IPS DF 19.7 (cell line): Measurements from ENCODE around the gene SANBR.
"Not testable (repeated sequence)": the region's sequence is repeated elsewhere in the genome, so short reads cannot be mapped to it uniquely, and the experiment has no call there.

ENCODE experiments used
- DNase-seq: peaks from one replicate; pipeline ENCODE4 v3.0.0-alpha.2; 2013; ENCODE audit warnings: low read depth, low spot score

SANBR gene

DNA sequence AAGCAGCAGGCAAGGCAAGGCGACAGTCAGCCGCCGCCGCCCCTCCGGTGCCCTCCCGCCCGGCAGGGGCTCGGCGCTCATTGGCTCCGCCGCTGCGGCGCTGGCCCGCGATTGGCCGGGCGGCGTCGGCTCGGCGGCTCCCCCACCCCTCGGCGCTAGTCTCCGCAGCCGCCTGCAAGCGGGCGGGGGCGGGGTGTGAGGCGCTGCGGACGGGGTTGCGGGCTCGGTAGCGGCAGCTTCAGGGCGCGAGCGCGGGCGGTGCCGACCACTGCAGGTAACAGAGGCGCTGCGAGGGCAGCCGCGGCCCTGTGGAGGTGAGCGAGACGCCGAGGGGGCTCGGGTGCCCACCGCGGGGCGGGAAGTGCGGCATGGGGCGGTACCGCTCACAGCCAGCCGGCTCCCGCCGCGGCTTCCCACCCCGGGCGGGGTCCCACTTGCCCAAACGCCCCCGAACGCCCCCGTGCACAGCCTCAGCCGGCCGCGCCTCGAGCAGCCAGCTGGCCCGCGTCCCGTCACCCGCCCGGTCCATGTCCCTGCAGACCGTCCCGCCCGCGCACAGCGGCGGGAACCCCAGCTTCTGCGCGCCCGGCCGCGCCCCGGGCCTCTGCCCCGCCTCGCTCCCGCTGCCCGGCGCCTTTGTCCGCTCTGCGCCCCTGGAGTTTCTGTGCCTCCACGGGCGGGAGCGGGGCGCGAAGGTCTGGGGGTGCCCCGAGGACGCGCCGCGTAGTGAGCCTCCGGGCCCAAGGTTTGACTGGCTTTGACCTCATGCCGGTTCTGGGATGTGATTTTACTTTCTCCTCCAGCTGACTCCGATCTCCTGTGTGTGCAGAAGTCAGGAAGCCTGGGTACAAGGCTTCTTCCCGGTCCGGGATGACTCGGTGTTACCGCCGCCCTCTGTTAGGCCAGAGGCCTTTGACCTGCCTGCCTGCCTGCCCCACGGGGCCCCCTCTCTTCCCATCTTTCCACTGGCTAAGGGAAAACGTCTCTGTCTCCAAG, at the start of gene SANBR:
SANBR (plus strand) TSS at position 158 of the 996 bp plus-strand sequence. CDS start 4,480 bp downstream, outside the sequence.
- DNase-seq = peak; percentile 75

DNA sequence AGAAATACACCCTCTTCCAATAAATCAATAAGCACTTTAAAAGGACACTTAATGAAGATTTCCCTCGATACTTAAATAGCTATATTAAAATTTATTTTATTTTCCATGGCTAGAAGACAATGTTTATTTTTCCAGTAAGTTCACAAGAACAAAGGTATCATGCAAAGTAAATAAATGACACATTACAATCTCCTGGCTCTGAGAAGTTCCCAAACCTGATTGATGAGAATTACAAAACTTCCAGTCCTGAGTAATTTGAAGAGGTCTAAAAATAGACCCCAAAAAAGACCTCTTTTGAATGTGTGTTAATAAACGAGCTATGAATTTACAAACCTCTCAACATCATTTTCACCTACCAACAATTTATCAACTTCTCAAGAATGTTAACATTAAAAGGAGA, 49.7 kb upstream of the SANBR start:
- no peak for DNase-seq

DNA sequence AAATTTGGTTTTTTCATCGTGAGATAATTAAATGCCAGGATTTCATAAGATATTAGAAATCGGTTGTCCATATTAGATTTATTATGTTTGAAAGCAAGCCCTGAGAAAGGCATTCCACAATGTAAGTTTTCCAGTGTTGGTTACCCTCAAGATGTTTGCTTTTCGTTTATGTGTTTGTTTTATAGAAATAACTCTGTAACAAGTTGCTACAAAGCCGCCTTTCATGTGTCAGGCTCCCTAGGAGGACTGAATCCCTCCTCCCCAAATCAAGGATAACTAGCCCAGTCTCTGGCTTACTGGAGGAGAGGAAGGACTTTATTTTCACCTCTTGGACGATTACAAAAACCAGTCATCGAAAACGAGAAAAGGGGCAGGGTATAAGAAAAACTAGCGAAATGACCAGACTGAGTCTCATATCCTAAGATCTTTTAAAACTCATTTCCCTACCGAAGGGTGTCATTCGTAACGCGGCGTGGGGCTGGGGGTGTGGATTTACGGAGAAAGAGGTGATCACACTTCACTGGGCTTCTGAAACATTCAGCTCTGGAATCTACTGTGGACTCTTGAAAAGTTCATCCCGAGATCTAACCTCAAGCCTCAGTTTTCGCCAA, 49.2 kb upstream of the SANBR start:
- DNase-seq = no peak

DNA sequence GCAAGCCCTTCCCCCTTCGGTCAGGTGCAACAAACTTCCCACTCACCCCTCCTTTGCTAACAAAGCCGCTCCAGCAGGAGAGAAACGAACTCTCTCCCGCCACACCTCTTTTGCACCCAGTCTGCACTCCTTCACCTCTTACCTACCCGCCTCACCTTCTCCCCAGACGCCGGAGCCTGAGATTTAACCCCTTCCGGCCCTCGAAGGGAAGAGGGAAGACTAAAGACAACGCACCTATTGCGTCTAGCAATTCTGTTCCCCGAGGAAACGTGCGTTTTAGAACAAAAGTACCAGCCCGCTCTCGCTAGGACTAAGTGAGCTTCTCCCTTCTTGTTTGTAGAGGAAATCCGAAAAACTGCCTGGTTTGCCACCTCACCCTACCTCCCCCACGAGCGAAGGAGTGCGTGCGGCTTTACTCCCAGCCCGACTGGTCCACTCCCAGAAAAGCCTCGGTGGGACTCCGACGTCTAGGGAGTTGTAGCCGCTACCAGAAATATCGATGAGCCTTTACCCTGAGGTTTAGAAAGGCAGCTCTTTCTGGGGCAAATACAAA, 48.6 kb upstream of the SANBR start:
- DNase-seq = peak; percentile 71

GRCh38 chr2:61017556-61018317, 47.9 kb upstream of the SANBR start, which contains the start of the genes PEX13 and PUS10:
TSS of gene PEX13 (plus strand) at chr2:61017720. CDS start at chr2:61017760, 40 bp downstream.
TSS of gene PUS10 (minus strand) at chr2:61018255. CDS start at chr2:61011890, 6,365 bp downstream.
- DNase-seq = peak; percentile 35

DNA sequence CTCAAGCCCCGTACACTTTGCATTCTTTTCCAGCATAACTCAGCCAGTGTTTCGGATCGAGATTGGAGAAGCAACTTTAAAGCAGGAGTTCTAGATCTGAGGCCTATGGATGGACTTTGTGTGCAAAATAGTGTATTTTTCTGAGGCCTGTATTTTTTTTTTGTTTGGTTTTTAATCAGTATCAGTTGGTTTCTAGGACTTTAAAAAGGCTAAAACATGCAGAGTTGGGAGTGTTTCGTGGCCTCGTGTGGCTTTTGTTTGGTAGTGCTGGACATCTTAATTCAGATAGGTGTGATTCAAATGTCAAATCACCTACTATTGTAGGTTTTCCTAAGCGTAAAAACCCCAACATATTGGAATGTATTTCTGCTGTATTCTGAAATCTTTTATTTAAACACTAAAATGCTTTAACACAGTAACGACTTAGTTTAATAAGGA, 47.3 kb upstream of the SANBR start:
- DNase-seq = no peak

DNA sequence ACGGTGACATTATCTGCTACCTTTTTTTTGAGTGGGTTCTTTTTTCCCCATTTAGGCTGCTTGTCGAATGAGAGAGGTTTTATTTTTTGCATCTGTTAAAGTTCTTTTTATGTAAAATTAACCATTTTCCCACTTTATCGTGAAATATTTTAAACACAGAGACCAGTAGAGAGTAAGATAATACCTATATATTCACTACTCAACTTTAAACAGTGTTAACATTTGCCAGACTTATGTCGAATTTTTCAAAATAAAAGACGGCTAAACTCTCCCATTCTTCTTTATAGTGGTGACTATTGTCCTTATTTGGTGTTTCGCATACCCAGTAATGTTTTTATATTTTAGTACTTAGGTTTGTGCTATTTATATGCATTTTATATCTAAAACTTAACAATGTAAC, 46.9 kb upstream of the SANBR start:
- no peak for DNase-seq

DNA sequence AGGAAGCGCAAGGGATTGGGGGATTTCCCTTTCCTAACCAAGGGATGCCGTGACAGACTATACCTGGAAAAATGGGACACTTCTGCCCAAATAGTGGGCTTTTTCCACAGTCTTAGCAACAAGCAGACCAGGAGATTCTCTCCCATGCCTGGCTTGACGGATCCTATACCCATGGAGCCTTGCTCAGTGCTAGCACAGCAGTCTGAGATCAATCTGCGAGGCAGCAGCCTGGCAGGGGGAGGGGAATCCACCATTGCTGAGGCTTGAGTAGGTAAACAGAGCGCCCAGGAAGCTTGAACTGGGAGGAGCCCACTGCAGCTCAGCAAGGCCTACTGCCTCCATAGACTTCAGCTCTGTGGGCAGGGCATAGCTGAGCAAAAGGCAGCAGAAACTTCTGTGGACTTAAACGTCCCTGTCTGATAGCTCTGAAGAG, 44.4 kb upstream of the SANBR start:
- no peak for DNase-seq

DNA sequence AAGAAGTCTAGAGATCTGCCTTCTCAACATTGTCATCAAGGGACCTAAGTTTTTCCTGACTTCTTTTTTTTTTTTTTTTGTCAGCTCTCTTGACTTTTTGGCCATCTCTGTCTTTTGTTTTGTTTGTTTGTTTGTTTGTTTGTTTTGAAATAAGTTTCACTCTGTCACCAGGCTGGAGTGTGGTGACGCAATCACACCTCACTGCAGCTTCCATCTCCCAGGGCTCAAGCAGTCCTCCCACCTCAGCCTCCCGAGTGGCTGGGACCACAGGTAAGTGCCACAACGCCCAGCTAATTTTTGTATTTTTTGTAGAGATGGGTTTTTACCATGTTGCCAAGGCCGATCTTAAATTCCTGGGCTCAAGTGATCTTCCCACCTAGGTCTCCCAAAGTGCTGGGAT, 42.0 kb upstream of the SANBR start:
- no peak for DNase-seq

- no peak for DNase-seq
These were observed 36.1 kb upstream of the SANBR start for GRCh38 chr2:61029533-61029932.

DNA sequence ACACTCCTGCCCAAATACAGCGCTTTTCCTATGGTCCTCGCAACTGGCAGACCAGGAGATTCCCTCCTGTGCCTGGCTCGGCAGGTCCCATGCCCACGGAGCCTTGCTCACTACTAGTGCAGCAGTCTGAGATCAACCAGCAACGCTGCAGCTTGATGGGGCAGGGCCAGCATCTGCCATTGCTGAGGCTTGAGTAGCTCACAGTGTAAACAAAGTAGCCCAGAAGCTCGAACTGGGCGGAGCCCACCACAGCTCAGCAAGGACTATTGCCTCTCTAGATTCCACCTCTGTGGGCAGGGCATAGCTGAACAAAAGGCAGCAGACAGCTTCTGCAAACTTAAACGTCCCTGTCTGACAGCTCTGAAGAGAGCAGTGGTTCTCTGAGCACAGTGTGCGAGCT, 31.1 kb upstream of the SANBR start:
- DNase-seq = not testable (repeated sequence)

GRCh38 chr2:61036643-61037042, 29.0 kb upstream of the SANBR start:
- DNase-seq = not testable (repeated sequence)

DNA sequence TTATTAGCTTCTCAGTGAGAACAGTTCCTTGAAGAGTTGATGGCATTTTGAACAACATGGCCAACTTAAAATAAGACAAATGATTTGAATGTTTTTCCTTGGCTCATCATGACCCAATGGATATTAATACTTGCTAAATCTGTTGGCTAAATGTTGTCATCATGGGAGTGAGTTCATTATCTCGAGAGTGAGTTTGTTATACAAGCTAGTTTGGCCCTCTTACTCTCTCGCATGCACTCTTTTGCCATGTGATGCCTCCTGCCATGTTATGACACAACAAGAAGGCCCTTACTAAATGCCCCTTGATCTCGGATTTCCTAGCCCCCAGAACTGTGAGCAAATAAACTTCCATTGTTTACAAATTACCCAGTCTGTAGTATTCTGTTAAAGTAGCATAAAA, 22.9 kb upstream of the SANBR start:
- no peak for DNase-seq

- DNase-seq = no peak
These were observed 21.0 kb upstream of the SANBR start for GRCh38 chr2:61044636-61045035.

DNA sequence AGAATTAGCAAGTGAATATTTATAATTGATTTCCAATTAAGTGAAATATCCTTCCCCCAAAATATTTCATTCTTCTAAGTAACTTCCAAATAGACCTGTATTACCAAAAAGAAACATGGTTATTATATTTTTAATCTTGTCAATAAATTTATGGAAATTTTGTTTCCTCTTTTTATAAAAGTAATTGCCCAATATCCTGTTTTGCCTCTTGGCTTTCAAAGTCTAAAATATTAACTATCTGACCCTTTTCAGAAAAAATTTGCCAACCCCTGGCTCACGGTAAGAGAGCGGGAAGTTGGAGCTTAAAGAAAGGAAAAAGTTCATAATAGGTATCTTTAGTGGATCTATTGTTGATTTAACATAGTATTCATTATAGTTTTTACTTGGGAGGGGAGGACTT, 20.4 kb upstream of the SANBR start:
- DNase-seq = no peak

- DNase-seq = no peak
These were observed 19.7 kb upstream of the SANBR start for GRCh38 chr2:61045999-61046398.

- no peak for DNase-seq
These were observed 10.1 kb upstream of the SANBR start for GRCh38 chr2:61055557-61055956.

GRCh38 chr2:61057562-61057961, 8.1 kb upstream of the SANBR start:
- DNase-seq = no peak

DNA sequence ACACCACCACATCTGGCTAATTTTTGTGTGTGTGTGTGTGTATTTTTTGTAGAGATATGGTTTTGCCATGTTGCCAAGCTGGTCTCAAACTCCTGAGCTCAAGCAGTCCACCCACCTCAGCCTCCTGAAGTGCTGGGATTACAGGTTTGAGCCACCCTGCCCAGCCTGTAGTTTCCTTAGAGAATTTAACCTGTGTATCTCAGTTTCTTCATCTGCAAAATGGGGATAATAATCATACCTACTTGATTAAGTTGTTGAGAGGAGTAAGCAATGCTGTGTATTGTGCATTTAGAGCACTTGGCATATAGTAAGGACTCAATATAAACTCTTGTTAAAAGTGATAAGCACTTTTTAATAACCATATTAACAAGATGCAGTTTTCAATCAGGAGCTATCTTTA, 6.3 kb upstream of the SANBR start:
- no peak for DNase-seq

GRCh38 chr2:61074100-61074499, 8.4 kb downstream of the SANBR start:
- no peak for DNase-seq

- DNase-seq = no peak
These were observed 20.2 kb downstream of the SANBR start for GRCh38 chr2:61085883-61086282.

GRCh38 chr2:61089797-61090196, 24.1 kb downstream of the SANBR start:
- DNase-seq = no peak
